ENCODE data around the gene TEDC2. TPM values are rescaled to one million over a fixed set of nuclear protein-coding genes. Genes with fewer than 3 reads are reported as not detected.

TEDC2 gene
- total and polyA plus RNA-seq, 9 of the 15 experiments (the other 6 are each of a cell fraction or from before 2014, with no cell fraction given), result 0.75 to 57.0 (median 17.6) TPM

DNA sequence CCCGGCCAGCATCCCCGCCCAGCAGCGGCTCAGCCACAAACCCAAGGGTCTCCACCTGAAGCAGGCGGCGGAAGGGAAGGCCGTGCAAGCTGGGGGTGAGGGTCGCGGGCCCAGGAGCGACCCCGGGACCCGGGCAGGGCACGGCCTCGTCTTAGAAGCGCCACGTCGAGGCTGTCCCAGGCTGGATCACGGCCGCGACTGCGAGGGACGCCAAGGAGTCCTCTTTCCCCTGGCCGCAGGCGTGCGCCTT, 31.2 kb upstream of the TEDC2 start (continued):
- TF ChIP-seq, protein P1, sequence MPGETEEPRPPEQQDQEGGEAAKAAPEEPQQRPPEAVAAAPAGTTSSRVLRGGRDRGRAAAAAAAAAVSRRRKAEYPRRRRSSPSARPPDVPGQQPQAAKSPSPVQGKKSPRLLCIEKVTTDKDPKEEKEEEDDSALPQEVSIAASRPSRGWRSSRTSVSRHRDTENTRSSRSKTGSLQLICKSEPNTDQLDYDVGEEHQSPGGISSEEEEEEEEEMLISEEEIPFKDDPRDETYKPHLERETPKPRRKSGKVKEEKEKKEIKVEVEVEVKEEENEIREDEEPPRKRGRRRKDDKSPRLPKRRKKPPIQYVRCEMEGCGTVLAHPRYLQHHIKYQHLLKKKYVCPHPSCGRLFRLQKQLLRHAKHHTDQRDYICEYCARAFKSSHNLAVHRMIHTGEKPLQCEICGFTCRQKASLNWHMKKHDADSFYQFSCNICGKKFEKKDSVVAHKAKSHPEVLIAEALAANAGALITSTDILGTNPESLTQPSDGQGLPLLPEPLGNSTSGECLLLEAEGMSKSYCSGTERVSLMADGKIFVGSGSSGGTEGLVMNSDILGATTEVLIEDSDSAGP (CRISPR knock-in tag; IDR thresholded peaks at IDR 0.05), result no peak
- TF ChIP-seq, protein P2, sequence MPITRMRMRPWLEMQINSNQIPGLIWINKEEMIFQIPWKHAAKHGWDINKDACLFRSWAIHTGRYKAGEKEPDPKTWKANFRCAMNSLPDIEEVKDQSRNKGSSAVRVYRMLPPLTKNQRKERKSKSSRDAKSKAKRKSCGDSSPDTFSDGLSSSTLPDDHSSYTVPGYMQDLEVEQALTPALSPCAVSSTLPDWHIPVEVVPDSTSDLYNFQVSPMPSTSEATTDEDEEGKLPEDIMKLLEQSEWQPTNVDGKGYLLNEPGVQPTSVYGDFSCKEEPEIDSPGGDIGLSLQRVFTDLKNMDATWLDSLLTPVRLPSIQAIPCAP (CRISPR knock-in tag; IDR thresholded peaks at IDR 0.05; ENCODE audit: borderline replicate concordance), result 0 out of 2 replicates have a peak, but pooled peaks have one; percentile 41
- TF ChIP-seq ZNF354B (CRISPR knock-in tag; IDR thresholded peaks at IDR 0.05) (no peak), NONO (IDR thresholded peaks at IDR 0.05; ENCODE audit: low read depth in 2 of 2, low read length in 1 of 2) (no peak), GATA2 (CRISPR knock-in tag; IDR thresholded peaks at IDR 0.05) (no peak), CEBPB (tag; IDR thresholded peaks at IDR 0.05) (no peak), ZNF263 (CRISPR knock-in tag; IDR thresholded peaks at IDR 0.05; ENCODE audit: borderline replicate concordance) (peak; percentile 73; the same call in 1 of the 2 replicates), U2AF1 (optimal IDR thresholded peaks at IDR 0.05; ENCODE audit: low read depth, low read length) (peak; percentile 32), BRD9 (IDR thresholded peaks at IDR 0.05; ENCODE audit: low read depth, partially characterized antibody) (no peak), NR4A1 (CRISPR knock-in tag; IDR thresholded peaks at IDR 0.05) (no peak), NR4A1 (tag; IDR thresholded peaks at IDR 0.05) (peak; percentile 44; the same call in 1 of the 2 replicates), ARID2 (IDR thresholded peaks at IDR 0.05) (no peak), POLR2AphosphoS5 (IDR thresholded peaks at IDR 0.05; ENCODE audit: control insufficient read depth, insufficient read depth, low read depth, low read length) (no peak), ZNF780A (CRISPR knock-in tag; IDR thresholded peaks at IDR 0.05) (no peak), TGIF2 (CRISPR knock-in tag; IDR thresholded peaks at IDR 0.05) (no peak)
- TF ChIP-seq, protein P3, sequence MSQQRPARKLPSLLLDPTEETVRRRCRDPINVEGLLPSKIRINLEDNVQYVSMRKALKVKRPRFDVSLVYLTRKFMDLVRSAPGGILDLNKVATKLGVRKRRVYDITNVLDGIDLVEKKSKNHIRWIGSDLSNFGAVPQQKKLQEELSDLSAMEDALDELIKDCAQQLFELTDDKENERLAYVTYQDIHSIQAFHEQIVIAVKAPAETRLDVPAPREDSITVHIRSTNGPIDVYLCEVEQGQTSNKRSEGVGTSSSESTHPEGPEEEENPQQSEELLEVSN (IDR thresholded peaks at IDR 0.05; ENCODE audit: borderline replicate concordance in 1 of 2, extremely low read depth in 1 of 2, insufficient read depth in 1 of 2, insufficient read length in 1 of 2, low read depth in 1 of 2, low read length in 1 of 2, poor library complexity in 1 of 2, severe bottlenecking in 1 of 2), result peak in 1 of 2 experiments; percentile 61
- TF ChIP-seq, protein P4, sequence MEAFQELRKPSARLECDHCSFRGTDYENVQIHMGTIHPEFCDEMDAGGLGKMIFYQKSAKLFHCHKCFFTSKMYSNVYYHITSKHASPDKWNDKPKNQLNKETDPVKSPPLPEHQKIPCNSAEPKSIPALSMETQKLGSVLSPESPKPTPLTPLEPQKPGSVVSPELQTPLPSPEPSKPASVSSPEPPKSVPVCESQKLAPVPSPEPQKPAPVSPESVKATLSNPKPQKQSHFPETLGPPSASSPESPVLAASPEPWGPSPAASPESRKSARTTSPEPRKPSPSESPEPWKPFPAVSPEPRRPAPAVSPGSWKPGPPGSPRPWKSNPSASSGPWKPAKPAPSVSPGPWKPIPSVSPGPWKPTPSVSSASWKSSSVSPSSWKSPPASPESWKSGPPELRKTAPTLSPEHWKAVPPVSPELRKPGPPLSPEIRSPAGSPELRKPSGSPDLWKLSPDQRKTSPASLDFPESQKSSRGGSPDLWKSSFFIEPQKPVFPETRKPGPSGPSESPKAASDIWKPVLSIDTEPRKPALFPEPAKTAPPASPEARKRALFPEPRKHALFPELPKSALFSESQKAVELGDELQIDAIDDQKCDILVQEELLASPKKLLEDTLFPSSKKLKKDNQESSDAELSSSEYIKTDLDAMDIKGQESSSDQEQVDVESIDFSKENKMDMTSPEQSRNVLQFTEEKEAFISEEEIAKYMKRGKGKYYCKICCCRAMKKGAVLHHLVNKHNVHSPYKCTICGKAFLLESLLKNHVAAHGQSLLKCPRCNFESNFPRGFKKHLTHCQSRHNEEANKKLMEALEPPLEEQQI (IDR thresholded peaks at IDR 0.05), result no peak
- TF ChIP-seq, protein P5, sequence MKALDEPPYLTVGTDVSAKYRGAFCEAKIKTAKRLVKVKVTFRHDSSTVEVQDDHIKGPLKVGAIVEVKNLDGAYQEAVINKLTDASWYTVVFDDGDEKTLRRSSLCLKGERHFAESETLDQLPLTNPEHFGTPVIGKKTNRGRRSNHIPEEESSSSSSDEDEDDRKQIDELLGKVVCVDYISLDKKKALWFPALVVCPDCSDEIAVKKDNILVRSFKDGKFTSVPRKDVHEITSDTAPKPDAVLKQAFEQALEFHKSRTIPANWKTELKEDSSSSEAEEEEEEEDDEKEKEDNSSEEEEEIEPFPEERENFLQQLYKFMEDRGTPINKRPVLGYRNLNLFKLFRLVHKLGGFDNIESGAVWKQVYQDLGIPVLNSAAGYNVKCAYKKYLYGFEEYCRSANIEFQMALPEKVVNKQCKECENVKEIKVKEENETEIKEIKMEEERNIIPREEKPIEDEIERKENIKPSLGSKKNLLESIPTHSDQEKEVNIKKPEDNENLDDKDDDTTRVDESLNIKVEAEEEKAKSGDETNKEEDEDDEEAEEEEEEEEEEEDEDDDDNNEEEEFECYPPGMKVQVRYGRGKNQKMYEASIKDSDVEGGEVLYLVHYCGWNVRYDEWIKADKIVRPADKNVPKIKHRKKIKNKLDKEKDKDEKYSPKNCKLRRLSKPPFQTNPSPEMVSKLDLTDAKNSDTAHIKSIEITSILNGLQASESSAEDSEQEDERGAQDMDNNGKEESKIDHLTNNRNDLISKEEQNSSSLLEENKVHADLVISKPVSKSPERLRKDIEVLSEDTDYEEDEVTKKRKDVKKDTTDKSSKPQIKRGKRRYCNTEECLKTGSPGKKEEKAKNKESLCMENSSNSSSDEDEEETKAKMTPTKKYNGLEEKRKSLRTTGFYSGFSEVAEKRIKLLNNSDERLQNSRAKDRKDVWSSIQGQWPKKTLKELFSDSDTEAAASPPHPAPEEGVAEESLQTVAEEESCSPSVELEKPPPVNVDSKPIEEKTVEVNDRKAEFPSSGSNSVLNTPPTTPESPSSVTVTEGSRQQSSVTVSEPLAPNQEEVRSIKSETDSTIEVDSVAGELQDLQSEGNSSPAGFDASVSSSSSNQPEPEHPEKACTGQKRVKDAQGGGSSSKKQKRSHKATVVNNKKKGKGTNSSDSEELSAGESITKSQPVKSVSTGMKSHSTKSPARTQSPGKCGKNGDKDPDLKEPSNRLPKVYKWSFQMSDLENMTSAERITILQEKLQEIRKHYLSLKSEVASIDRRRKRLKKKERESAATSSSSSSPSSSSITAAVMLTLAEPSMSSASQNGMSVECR (CRISPR knock-in tag; IDR thresholded peaks at IDR 0.05), result peak; percentile 94

All from K562 (cell line).